ENCODE data around the gene ANO7.

ANO7 gene

GRCh38 chr2:241177526-241178334 is 10.7 kb upstream of the ANO7 start:
- TF ChIP-seq REST (IDR thresholded peaks at IDR 0.05; ENCODE audit: insufficient read depth in 1 of 2, low read depth in 2 of 2, low read length in 2 of 2) = no peak
- TF ChIP-seq POLR2AphosphoS5 (IDR thresholded peaks at IDR 0.05; ENCODE audit: low read depth, low read length) = no peak

GRCh38 chr2:241178961-241179360 is 9.5 kb upstream of the ANO7 start:
- TF ChIP-seq REST (IDR thresholded peaks at IDR 0.05; ENCODE audit: insufficient read depth in 1 of 2, low read depth in 2 of 2, low read length in 2 of 2) (no peak), SIN3A (IDR thresholded peaks at IDR 0.05; ENCODE audit: borderline replicate concordance, insufficient read depth, low read length) (no peak), POLR2AphosphoS5 (IDR thresholded peaks at IDR 0.05; ENCODE audit: low read depth, low read length) (no peak), TAF1 (IDR thresholded peaks at IDR 0.05; ENCODE audit: borderline replicate concordance, insufficient read depth, low read length) (no peak), FOXP2 (optimal IDR thresholded peaks at IDR 0.05; ENCODE audit: borderline replicate concordance, extremely low read depth, extremely low read length, insufficient read depth) (no peak)

GRCh38 chr2:241179899-241180298 is 8.6 kb upstream of the ANO7 start:
- TF ChIP-seq SIN3A (IDR thresholded peaks at IDR 0.05; ENCODE audit: borderline replicate concordance, insufficient read depth, low read length) = no peak
- TF ChIP-seq REST (IDR thresholded peaks at IDR 0.05; ENCODE audit: insufficient read depth in 1 of 2, low read depth in 2 of 2, low read length in 2 of 2) = no peak
- TF ChIP-seq FOXP2 (optimal IDR thresholded peaks at IDR 0.05; ENCODE audit: borderline replicate concordance, extremely low read depth, extremely low read length, insufficient read depth) = no peak
- TF ChIP-seq TAF1 (IDR thresholded peaks at IDR 0.05; ENCODE audit: borderline replicate concordance, insufficient read depth, low read length) = no peak
- no peak for TF ChIP-seq POLR2AphosphoS5 (IDR thresholded peaks at IDR 0.05; ENCODE audit: low read depth, low read length)

GRCh38 chr2:241180495-241180894 is 8.0 kb upstream of the ANO7 start:
- TF ChIP-seq SIN3A (IDR thresholded peaks at IDR 0.05; ENCODE audit: borderline replicate concordance, insufficient read depth, low read length) (no peak), REST (IDR thresholded peaks at IDR 0.05; ENCODE audit: insufficient read depth in 1 of 2, low read depth in 2 of 2, low read length in 2 of 2) (no peak), POLR2AphosphoS5 (IDR thresholded peaks at IDR 0.05; ENCODE audit: low read depth, low read length) (no peak), TAF1 (IDR thresholded peaks at IDR 0.05; ENCODE audit: borderline replicate concordance, insufficient read depth, low read length) (no peak), FOXP2 (optimal IDR thresholded peaks at IDR 0.05; ENCODE audit: borderline replicate concordance, extremely low read depth, extremely low read length, insufficient read depth) (no peak)

- TF ChIP-seq TAF1 (IDR thresholded peaks at IDR 0.05; ENCODE audit: borderline replicate concordance, insufficient read depth, low read length) = no peak
- TF ChIP-seq POLR2AphosphoS5 (IDR thresholded peaks at IDR 0.05; ENCODE audit: low read depth, low read length) = no peak
- TF ChIP-seq FOXP2 (optimal IDR thresholded peaks at IDR 0.05; ENCODE audit: borderline replicate concordance, extremely low read depth, extremely low read length, insufficient read depth) = no peak
- TF ChIP-seq SIN3A (IDR thresholded peaks at IDR 0.05; ENCODE audit: borderline replicate concordance, insufficient read depth, low read length) = no peak
- TF ChIP-seq REST (IDR thresholded peaks at IDR 0.05; ENCODE audit: insufficient read depth in 1 of 2, low read depth in 2 of 2, low read length in 2 of 2) = no peak
Observed at GRCh38 chr2:241182126-241182525, 6.4 kb upstream of the ANO7 start.
